IPS-20b (cell line): Measurements from ENCODE around the gene LUZP2.

Experiments
- H3K27ac ChIP-seq: one replicate; pipeline ENCODE4 v1.5.1; 2013; ENCODE audit warnings: low read length
- H3K27me3 ChIP-seq: 2 replicates; pipeline ENCODE4 v1.6.1; 2013; ENCODE audit warnings: mild to moderate bottlenecking, low read length, inconsistent platforms; ENCODE audit not compliant: insufficient read depth
- H3K36me3 ChIP-seq: 2 replicates; pipeline ENCODE4 v1.6.1; 2013; ENCODE audit warnings: low read depth, mild to moderate bottlenecking, inconsistent platforms, low read length, moderate library complexity; ENCODE audit not compliant: insufficient read depth
- H3K4me1 ChIP-seq: 2 replicates; pipeline ENCODE4 v1.6.1; 2013; ENCODE audit warnings: mild to moderate bottlenecking, control low read depth, inconsistent platforms, low read length, moderate library complexity; ENCODE audit not compliant: insufficient read depth
- H3K4me3 ChIP-seq: 2 replicates; pipeline ENCODE4 v1.5.1; 2013; ENCODE audit warnings: mild to moderate bottlenecking, low read length, inconsistent platforms
- H3K9ac ChIP-seq: 2 replicates; pipeline ENCODE4 v1.6.1; 2013; ENCODE audit warnings: low read depth, mild to moderate bottlenecking, inconsistent platforms, low read length, moderate library complexity
- H3K9me3 ChIP-seq: 2 replicates; pipeline ENCODE4 v1.6.1; 2013; ENCODE audit warnings: mild to moderate bottlenecking, low read depth, low read length, inconsistent platforms; ENCODE audit not compliant: insufficient read depth

LUZP2 gene

DNA sequence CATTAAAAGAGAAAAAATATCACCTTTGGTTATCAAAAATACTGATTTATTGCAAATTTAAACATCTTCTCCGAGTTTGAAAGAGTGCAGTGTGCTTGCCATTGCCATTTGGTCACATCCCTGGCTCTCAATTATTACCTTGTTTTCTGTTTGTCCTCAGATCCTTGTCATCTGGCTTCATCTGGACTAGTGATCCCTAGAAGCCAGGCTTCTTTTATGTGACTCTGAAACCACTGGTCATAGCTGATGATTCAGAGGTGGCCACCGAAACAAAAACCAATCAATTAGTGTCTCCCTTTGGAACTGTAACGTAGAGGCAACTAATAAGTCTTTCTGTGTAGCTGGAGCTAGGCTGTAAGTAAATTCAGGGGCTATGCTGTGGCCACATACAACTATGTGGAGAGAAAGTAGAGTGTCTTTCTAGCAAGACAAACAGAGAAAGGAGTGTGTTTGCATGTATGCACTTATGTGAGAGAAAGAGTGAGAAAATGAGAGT is 237.9 kb downstream of the LUZP2 start:
- Histone ChIP-seq H3K9me3 (no peaks in the 10 kb centered on the region), H3K36me3 (no peaks in the 10 kb centered on the region), H3K4me3 (no peak overlapping the region), H3K27ac (no peak overlapping the region), H3K27me3 (no peaks in the 10 kb centered on the region), H3K4me1 (peaks cover 3% of the 10 kb centered on the region), H3K9ac (no peak overlapping the region)

DNA sequence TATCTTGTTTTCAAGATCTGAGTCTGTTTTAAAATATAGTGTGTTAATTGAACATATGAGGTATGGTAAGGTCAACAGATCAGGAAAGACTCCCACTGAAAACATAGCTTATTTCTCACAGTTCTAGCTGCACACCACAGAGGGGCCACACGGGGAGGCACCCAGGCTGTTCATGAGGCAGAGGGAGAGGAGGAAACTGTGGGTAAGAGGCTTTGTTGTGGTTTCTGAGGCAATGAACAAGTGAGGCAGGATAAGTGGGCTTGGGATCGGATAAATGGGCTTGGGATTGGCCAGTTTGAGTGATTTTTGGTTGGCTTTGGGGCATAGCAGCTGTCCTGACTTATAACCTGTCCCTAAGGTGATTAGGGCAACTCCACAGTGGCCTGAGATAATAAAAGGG is 242.1 kb downstream of the LUZP2 start:
- H3K9ac ChIP-seq: no peak overlapping the region
- no peaks in the 10 kb centered on the region for H3K27me3 ChIP-seq
- H3K9me3 ChIP-seq: no peaks in the 10 kb centered on the region
- H3K4me1 ChIP-seq: no peaks in the 10 kb centered on the region; the same call in 1 of the 2 replicates
- no peak overlapping the region for H3K4me3 ChIP-seq
- H3K27ac ChIP-seq: no peak overlapping the region
- no peaks in the 10 kb centered on the region for H3K36me3 ChIP-seq

DNA sequence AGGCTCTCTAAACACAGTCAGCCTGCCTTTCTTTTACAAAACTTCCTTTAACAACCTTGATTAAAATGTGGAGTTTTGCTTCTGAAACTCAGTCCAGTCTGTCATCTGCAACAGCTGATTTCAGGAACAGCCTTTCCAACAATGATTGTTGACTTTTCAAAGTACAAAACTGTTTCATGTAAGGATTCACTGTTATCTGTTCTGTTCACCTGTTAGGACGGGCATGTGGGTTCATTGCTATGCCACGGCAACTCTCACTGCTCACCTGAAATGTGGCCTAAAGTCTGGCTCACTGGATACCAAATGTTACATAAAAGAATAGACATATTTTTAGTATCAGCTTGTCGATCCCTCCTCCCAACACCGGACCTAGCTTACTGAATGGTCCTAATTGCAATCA is 242.8 kb downstream of the LUZP2 start:
- no peak overlapping the region for H3K27ac ChIP-seq
- H3K36me3 ChIP-seq: no peaks in the 10 kb centered on the region
- no peak overlapping the region for H3K9ac ChIP-seq
- H3K4me3 ChIP-seq: no peak overlapping the region
- no peaks in the 10 kb centered on the region for H3K9me3 ChIP-seq
- no peaks in the 10 kb centered on the region; the same call in 1 of the 2 replicates for H3K4me1 ChIP-seq
- H3K27me3 ChIP-seq: no peaks in the 10 kb centered on the region

DNA sequence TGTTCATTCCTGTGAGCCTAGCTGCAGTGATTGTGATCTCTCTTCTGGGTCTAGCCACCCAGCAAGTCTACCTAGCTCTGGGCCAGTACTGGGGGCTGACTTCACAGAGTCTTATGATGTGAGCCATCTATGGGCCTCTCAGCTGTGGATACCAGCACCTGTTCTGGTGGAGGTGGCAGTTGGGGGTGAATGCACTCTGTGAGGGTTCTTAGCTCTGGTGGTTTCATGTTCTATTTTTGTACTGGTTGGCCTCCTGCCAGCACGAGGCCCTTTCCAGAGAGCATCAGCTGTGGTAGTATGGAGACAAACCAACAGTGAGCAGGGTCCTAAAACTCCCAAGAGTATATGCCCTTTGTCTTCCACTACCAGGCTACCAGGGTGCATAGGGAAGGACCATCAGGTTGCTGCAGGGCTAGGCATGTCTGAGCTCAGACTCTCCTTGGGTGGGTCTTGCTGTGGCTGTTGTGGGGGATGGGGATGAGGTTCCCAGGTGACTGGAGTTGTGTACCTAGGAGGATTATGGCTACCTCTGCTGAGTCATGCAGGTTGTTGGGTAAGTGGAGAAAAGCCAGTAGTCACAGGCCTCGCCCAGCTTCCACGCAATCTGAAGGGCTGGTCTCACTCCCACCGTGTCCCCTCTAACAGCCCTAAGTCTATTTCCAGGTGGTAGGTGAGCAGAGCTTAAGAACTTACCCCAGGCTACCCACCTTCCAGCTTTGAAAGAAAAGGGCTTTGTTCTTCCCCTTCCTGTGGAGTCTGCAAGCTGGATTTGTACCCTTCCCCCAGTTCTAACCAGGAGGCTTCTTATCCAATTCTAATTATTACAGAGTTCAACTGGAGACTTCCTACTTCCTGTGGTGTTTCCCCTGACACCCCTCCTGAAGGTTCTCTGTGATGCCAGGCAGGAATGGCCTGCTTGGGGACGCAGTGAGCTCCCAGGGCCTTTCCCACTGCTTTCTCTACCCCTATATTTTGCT is 250.7 kb downstream of the LUZP2 start:
- H3K27ac ChIP-seq: no peak overlapping the region

DNA sequence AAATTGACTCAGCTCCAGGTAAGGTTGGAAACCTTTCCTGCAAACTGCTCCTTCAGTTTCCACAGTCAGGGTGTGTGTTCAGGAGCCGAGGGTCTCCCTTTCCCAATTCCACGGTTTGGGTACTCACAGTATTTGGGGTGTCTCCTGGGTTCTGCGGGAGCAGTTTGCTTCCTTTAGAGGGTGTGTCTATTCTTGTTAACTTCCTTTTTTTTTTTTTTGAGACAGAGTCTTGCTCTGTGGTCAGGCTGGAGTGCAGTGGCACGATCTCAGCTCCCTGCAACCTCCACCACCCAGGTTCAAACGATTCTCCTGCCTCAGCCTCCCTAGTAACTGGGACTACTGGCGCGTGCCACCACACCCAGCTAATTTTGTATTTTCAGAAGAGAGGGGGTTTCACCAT is 251.4 kb downstream of the LUZP2 start:
- Histone ChIP-seq H3K36me3 (no peaks in the 10 kb centered on the region), H3K4me1 (peaks cover 4% of the 10 kb centered on the region; the same call in 1 of the 2 replicates), H3K9ac (no peak overlapping the region), H3K9me3 (no peaks in the 10 kb centered on the region), H3K27me3 (no peaks in the 10 kb centered on the region), H3K27ac (no peak overlapping the region), H3K4me3 (no peak overlapping the region)

More for the DNA sequence above, 250.7 kb downstream of the LUZP2 start:
- Histone ChIP-seq H3K4me1 (peaks cover 4% of the 10 kb centered on the region; the same call in 1 of the 2 replicates), H3K9me3 (no peaks in the 10 kb centered on the region), H3K4me3 (no peak overlapping the region), H3K9ac (no peak overlapping the region), H3K36me3 (no peaks in the 10 kb centered on the region), H3K27me3 (no peaks in the 10 kb centered on the region)

- Histone ChIP-seq H3K27me3 (no peaks in the 10 kb centered on the region), H3K4me3 (no peak overlapping the region), H3K36me3 (no peaks in the 10 kb centered on the region), H3K9me3 (no peaks in the 10 kb centered on the region), H3K4me1 (peaks cover 11% of the 10 kb centered on the region), H3K9ac (no peak overlapping the region), H3K27ac (no peak overlapping the region)
Measured at GRCh38 chr11:24754406-24754805, 257.6 kb downstream of the LUZP2 start.

DNA sequence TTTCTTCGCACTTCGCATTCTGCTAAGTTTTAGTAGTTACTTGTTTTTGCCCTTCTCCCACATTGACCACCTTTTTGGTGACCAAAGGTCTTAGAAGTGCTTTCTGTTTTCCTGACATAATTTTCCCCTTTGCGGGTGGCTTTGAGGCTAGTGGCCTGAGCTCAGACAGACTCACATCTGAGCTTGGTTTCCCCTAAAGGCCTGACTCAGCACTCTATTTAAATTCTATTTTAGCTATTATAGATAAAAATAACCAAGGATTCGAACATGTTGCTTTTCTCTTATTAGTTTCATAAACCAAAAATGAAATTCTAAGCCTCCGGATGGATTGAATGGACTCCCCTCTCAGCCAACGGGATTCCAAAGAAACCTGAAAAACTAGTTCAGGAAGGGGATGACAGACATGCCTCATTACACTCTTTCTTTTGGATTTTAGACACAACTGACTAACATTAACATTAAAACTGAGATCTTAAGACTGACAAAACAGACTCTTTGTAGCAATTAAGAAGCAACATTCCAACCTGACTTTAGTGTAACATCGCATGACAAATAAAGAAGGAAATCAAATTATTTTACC is 258.5 kb downstream of the LUZP2 start:
- H3K36me3 ChIP-seq: no peaks in the 10 kb centered on the region
- no peaks in the 10 kb centered on the region for H3K9me3 ChIP-seq
- no peak overlapping the region for H3K27ac ChIP-seq
- H3K4me1 ChIP-seq: peaks cover 11% of the 10 kb centered on the region
- no peak overlapping the region for H3K9ac ChIP-seq
- 0 out of 2 replicates have a peak overlapping the region, but pooled peaks have one; percentile 5 for H3K4me3 ChIP-seq
- H3K27me3 ChIP-seq: no peaks in the 10 kb centered on the region

DNA sequence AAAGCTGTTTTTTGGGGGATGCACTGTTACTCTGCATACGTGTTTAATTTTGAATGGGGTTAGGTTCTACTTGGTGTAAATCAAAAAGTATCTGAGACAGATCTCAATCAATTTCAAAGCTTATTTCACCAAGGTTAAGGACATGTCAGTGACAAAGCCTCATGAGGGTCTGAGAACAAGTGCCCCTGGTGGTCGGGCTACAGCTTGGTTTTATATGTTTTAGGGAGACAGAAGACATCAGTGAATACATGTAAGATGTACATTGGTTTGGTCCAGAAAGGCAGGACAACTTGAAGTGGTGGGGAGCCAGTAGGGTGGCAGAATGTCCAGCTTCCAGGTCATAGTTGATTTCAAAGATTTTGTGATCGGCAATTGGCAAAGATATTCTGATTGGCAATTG is 262.9 kb downstream of the LUZP2 start:
- H3K27ac ChIP-seq: no peak overlapping the region
- 0 out of 2 replicates have a peak overlapping the region, but pooled peaks have one; percentile 15 for H3K4me3 ChIP-seq
- H3K4me1 ChIP-seq: peaks cover 11% of the 10 kb centered on the region
- no peak overlapping the region for H3K9ac ChIP-seq
- H3K9me3 ChIP-seq: no peaks in the 10 kb centered on the region
- H3K27me3 ChIP-seq: no peaks in the 10 kb centered on the region
- no peaks in the 10 kb centered on the region for H3K36me3 ChIP-seq

DNA sequence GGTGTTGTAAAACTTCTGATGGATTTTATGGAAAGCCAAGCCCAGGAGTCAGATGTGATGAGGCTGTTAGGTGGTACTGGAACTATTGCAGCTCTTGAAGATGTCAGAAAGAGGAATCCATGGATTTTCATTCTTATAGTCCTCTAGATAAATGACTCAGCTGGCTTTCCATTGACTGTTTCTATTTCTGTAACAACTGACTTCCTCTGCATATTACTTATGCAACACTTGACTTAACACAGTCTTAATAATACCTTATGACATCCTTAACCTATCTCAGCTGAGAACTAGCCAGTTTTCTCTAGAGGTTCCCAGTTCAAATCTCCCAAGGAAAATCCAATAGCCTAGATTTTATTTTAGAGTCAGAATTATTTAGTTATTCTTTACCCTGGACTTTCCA is 263.8 kb downstream of the LUZP2 start:
- Histone ChIP-seq H3K9ac (no peak overlapping the region), H3K27ac (no peak overlapping the region), H3K4me1 (peaks cover 9% of the 10 kb centered on the region), H3K9me3 (no peaks in the 10 kb centered on the region), H3K4me3 (no peak overlapping the region), H3K27me3 (no peaks in the 10 kb centered on the region), H3K36me3 (no peaks in the 10 kb centered on the region)

DNA sequence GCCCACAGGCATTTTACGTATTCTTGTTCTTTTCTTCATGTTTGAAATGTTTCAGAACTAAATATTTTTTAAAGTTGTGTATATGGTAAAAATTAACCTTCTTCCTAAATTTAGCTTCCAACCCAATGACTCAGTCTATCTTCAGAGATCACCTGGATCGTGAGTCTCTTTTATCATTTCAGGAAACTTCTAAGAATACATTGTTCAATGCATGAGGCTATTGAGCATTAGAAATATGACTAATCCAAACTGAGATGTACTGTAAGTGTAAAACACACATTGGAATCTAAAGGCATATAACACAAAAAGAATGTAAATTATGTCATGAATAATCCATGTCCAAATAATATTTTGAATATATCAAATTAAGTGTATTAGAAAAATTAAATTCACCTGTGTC is 265.2 kb downstream of the LUZP2 start:
- no peaks in the 10 kb centered on the region for H3K36me3 ChIP-seq
- H3K4me3 ChIP-seq: no peak overlapping the region
- H3K9ac ChIP-seq: no peak overlapping the region
- H3K4me1 ChIP-seq: no peaks in the 10 kb centered on the region
- H3K27me3 ChIP-seq: no peaks in the 10 kb centered on the region
- no peaks in the 10 kb centered on the region for H3K9me3 ChIP-seq
- no peak overlapping the region for H3K27ac ChIP-seq

- no peaks in the 10 kb centered on the region for H3K27me3 ChIP-seq
- no peak overlapping the region for H3K27ac ChIP-seq
- H3K4me1 ChIP-seq: no peaks in the 10 kb centered on the region
- H3K9me3 ChIP-seq: no peaks in the 10 kb centered on the region
- no peak overlapping the region for H3K9ac ChIP-seq
- no peak overlapping the region for H3K4me3 ChIP-seq
- no peaks in the 10 kb centered on the region for H3K36me3 ChIP-seq
Measured at GRCh38 chr11:24767411-24767810, 270.6 kb downstream of the LUZP2 start.

DNA sequence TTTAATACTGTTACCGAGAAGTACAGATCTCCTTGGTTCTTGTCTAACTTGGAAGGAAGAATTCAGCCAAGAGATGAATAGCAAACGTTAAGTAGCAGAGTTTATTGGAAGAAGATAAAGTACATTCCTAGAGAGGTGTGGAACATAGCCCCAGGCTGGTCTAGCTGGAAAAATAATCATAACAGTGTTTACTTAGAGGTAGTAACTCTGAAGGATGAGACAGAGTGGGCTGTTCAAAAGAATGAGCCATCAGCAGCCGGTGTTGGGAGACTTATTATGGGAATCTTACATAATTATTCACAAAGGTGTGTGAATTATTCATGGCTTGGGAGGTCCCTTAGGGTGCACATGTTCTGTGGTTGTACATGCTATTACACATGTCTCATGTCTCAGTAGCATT is 276.5 kb downstream of the LUZP2 start:
- no peaks in the 10 kb centered on the region for H3K36me3 ChIP-seq
- no peak overlapping the region for H3K27ac ChIP-seq
- no peaks in the 10 kb centered on the region for H3K4me1 ChIP-seq
- no peak overlapping the region for H3K9ac ChIP-seq
- no peak overlapping the region for H3K4me3 ChIP-seq
- H3K27me3 ChIP-seq: no peaks in the 10 kb centered on the region
- peaks cover 5% of the 10 kb centered on the region for H3K9me3 ChIP-seq
